Measurements from ENCODE around the gene ZNF521. TPM values are rescaled to one million over a fixed set of nuclear protein-coding genes. Genes with fewer than 3 reads are reported as not detected.

Gene ZNF521
- total and polyA plus RNA-seq, 10 donors: 2.9 to 136 (median 71.8) TPM

GRCh38 chr18:25223211-25223610 is 128.8 kb downstream of the ZNF521 start:
- Histone ChIP-seq H3K4me3 (no peak overlapping the region), H3K36me3 (peaks cover 0 to 12% (median 5%) of the 10 kb centered on the region in 6 donors), H3K27me3 (replicated peaks in 1 of 7) (no peaks in the 10 kb centered on the region), H3K4me1 (peaks cover 0 to 6% (median 0%) of the 10 kb centered on the region in 6 donors), H3K9me3 (no peaks in the 10 kb centered on the region), H3K27ac (peak overlapping the region in 3 of 8 donors; percentile 3 to 39 (median 6))
- intact Hi-C loops (cut with DNase I; ENCODE audit: low total_unique reads): no loop called here
- TF ChIP-seq POLR2A (IDR thresholded peaks at IDR 0.05): no peak
- TF ChIP-seq CTCF (IDR thresholded peaks at IDR 0.05 in 8 of 11, conservative IDR thresholded peaks at IDR 0.05 in 3 of 11): no peak
- no peak for TF ChIP-seq POLR2AphosphoS5 (IDR thresholded peaks at IDR 0.05)
- WGBS, 5 donors: 39 to 57% (median 43%) methylated on average over 2 of the region's 2 CpGs
- DNase-seq: no peak

GRCh38 chr18:25222648-25223047 is 129.3 kb downstream of the ZNF521 start:
- H3K27ac ChIP-seq: peak overlapping the region in 1 of 8 donors; percentile 39

GRCh38 chr18:25210622-25211021 is 141.3 kb downstream of the ZNF521 start:
- Histone ChIP-seq H3K27me3 (replicated peaks in 1 of 7) (no peaks in the 10 kb centered on the region), H3K27ac (peak overlapping the region in 1 of 8 donors; percentile 2), H3K4me3 (no peak overlapping the region), H3K4me1 (peaks cover 0 to 12% (median 0%) of the 10 kb centered on the region in 6 donors), H3K36me3 (no peaks in the 10 kb centered on the region), H3K9me3 (no peaks in the 10 kb centered on the region)
- TF ChIP-seq CTCF (IDR thresholded peaks at IDR 0.05 in 8 of 11, conservative IDR thresholded peaks at IDR 0.05 in 3 of 11): no peak
- TF ChIP-seq POLR2A (IDR thresholded peaks at IDR 0.05): no peak
- no peak for TF ChIP-seq POLR2AphosphoS5 (IDR thresholded peaks at IDR 0.05)
- 68 to 85% (median 80%) methylated on average over 3 of the region's 3 CpGs for WGBS, 5 donors
- intact Hi-C loops (cut with DNase I; ENCODE audit: low total_unique reads): no loop called here
- DNase-seq: no peak

More at GRCh38 chr18:25222648-25223047, 129.3 kb downstream of the ZNF521 start:
- intact Hi-C loops (cut with DNase I; ENCODE audit: low total_unique reads): no loop called here
- 81 to 86% (median 83%) methylated on average over 4 of the region's 4 CpGs for WGBS, 5 donors
- peaks cover 0 to 12% (median 5%) of the 10 kb centered on the region in 6 donors for H3K36me3 ChIP-seq
- no peak overlapping the region for H3K4me3 ChIP-seq
- TF ChIP-seq CTCF (IDR thresholded peaks at IDR 0.05 in 8 of 11, conservative IDR thresholded peaks at IDR 0.05 in 3 of 11) (no peak), POLR2AphosphoS5 (IDR thresholded peaks at IDR 0.05) (no peak), POLR2A (IDR thresholded peaks at IDR 0.05) (no peak)
- H3K27me3 ChIP-seq (replicated peaks in 1 of 7): no peaks in the 10 kb centered on the region
- DNase-seq: no peak
- H3K9me3 ChIP-seq: no peaks in the 10 kb centered on the region
- H3K4me1 ChIP-seq: peaks cover 0 to 6% (median 0%) of the 10 kb centered on the region in 6 donors

- Histone ChIP-seq H3K4me3 (no peak overlapping the region), H3K4me1 (no peaks in the 10 kb centered on the region), H3K27ac (peak overlapping the region in 2 of 8 donors; percentile 47 to 67), H3K36me3 (peaks cover 0 to 3% (median 0%) of the 10 kb centered on the region in 6 donors), H3K27me3 (replicated peaks in 1 of 7) (no peaks in the 10 kb centered on the region), H3K9me3 (no peaks in the 10 kb centered on the region)
- no peak for TF ChIP-seq POLR2A (IDR thresholded peaks at IDR 0.05)
- no peak for TF ChIP-seq CTCF (IDR thresholded peaks at IDR 0.05 in 8 of 11, conservative IDR thresholded peaks at IDR 0.05 in 3 of 11)
- TF ChIP-seq POLR2AphosphoS5 (IDR thresholded peaks at IDR 0.05): no peak
- DNase-seq: no peak
- intact Hi-C loops (cut with DNase I; ENCODE audit: low total_unique reads): no loop called here
- 66 to 81% (median 73%) methylated on average over 4 of the region's 4 CpGs for WGBS, 5 donors
These were observed 159.9 kb downstream of the ZNF521 start for GRCh38 chr18:25192065-25192464.
